T47D (cell line): ENCODE data around the gene CPSF4L.
"Not testable (repeated sequence)": the region's sequence is repeated elsewhere in the genome, so short reads cannot be mapped to it uniquely, and the experiment has no call there.

Source experiments
- DNase-seq, 2 experiments: peaks; one replicate each; pipeline versions ENCODE4 v3.0.0 to v3.0.0-alpha.2; 2011 to 2012; ENCODE audit warnings: low read depth in 1 of 2, low spot score in 1 of 2
- JUND ChIP-seq: IDR thresholded peaks from 2 replicates; pipeline ENCODE4 v1.6.1; 2012; ENCODE audit warnings: low read depth
- in situ Hi-C: cut with HindIII; loops from 2 replicates; pipeline ENCODE4 v1.10.0; 2016; ENCODE audit warnings: low sequenced_read_pairs, low pct_unique_long_range_greater_than_20kb

Gene CPSF4L, protein sequence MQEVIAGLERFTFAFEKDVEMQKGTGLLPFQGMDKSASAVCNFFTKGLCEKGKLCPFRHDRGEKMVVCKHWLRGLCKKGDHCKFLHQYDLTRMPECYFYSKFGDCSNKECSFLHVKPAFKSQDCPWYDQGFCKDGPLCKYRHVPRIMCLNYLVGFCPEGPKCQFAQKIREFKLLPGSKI

DNA sequence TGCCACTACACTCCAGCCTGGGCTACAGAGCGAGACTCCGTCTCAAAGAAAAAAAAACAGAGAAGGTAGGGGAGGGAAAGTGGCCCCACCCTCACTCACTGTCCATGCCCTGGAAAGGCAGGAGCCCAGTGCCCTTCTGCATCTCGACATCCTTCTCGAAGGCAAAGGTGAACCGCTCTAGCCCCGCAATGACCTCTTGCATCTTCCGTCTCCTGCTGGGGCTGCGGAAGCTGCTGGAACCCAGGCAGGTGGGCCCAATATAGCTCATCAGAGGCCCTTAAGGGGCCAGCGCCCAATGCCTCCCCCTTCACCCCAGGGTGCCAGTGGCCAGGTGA is at the start of gene CPSF4L:
CPSF4L (minus strand) TSS at position 264 of the 335 bp plus-strand sequence; CDS start at position 202, 62 bp downstream.
- in situ Hi-C loops, result no loop called here
- no peak for TF ChIP-seq JUND

DNA sequence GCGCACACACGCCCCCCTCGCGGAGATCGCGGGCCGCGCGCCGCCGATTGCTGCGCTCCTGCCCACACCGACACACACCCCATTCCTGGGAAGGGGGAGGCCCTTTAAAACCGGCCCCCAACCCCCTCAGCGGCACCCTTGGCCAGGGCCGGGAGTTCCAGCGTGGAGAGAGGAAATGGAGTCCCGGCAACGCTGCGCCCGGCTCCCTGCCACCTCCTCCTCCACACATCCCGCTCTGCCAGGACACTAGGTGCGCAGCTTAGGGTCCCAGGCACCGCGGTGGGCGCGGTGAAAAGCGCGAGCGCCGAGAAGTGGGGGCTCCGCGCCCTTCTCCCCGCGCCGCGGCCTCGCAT is 49.7 kb upstream of the CPSF4L start:
- TF ChIP-seq JUND, result no peak
- in situ Hi-C loops, result no loop called here
- DNase-seq, result no peak

More for the DNA sequence above, at the start of gene CPSF4L:
- no peak for DNase-seq

- DNase-seq, result no peak
- in situ Hi-C loops, result no loop called here
- no peak for TF ChIP-seq JUND
Observed at GRCh38 chr17:73309727-73310596, 48.3 kb upstream of the CPSF4L start.

GRCh38 chr17:73308959-73309358 is 47.3 kb upstream of the CPSF4L start:
- DNase-seq, in situ Hi-C loops: not testable (repeated sequence)

DNA sequence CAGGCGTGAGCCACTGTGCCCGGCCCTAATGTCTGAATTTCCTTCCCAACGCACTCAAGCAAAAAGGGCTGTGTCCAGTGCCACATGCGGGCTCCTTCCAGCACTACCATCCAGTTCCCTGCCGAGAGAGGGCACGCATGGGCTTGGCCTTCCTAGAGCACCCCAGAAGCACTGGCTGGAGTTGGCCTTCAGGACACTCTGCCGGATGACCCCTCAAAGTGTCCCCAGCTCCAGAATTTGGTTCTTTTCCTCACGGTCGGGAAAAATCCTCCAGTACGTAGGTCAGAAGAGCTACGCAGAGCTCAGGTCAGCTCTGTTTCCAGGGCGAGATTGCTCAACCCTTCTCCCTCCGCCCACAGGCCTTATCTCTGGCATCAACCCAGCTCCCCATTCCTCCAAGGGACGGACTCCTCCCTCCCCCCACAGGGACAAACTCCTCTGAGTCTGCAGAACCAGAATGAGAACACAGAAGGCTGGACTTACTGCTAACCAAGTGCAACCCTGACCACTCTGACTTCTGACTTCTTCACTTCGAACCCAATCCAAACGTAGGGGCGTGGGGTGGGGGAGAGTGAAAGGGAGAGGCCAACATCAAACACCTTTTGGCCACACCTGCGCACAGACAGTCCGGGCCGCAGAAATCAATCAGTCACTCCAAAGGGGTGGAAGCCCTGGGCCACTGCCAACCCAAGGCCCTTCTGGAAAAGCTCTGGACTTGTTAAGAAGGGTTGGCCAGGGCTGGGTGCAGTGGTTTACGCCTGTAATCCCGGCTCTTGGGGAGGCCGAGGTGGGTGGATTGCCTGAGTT is 46.5 kb upstream of the CPSF4L start:
- in situ Hi-C loops, result no loop called here
- TF ChIP-seq JUND, result peak; percentile 87
- peak; percentile 66 to 100 for DNase-seq

DNA sequence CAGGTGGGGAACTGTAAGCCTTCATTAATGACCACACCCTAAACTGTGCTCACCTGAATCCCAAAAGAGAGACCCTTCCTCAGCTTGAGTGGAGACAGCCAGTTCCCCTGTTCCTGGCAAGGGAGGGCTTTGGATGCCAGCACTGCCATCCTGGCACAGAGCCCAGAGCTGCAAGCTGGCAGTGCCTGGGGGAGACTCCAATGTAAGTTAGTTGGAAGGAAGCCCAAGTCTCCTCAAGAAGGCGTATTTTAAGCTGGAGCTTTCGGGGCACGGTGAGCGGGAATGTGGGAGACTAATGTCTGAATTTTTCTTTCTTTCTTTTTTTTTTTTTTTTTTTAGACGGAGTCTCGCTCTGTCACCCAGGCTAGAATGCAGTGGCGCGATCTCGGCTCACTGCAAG is 45.5 kb upstream of the CPSF4L start:
- DNase-seq, result peak in 1 of 2 experiments; percentile 84
- in situ Hi-C loops, result no loop called here
- no peak for TF ChIP-seq JUND

GRCh38 chr17:73305845-73306836 is 44.5 kb upstream of the CPSF4L start:
- no peak for TF ChIP-seq JUND
- in situ Hi-C loops, result no loop called here
- DNase-seq, result peak in 1 of 2 experiments; percentile 63

DNA sequence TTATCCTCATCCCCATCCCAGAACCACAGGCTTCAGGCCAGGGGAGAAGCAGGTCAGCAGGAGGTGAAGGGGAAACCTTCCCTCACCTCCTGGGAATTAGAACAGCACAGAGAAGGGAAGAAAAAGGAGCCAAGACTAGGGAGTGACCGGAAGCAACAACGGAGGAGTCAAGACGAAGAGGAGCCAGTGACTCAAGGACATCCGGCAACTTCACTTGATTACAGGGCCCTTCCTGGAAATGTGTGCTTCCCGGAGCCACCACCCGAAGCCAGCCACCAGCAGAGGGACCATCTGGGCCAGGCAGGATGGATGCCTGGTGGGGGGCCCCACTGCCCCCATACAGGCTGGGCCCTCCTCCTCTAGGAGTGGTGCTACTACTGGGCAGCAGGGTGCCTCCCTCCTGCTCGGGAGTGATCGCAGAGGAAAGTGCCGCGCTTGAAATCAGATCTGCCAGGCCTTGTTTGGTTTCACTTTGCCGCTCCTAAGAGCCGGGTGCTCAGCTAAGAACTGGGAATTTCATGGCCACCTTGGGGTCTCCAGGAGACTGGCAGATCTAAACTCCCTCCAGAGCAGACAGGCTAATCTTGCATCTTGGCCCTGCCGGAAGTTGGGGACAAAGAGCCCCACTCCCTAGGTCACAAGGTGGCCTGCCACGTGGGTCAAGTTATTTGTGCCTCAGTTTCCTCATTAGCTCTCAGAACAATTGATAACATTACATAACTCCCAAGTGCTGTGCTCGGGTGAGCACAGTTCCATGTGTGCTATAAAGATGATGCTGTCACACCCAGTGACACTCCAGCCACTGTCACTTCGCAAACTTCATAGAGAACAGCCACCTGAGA is 43.5 kb upstream of the CPSF4L start:
- peak in 1 of 2 experiments; percentile 68 for DNase-seq
- in situ Hi-C loops, result no loop called here
- no peak for TF ChIP-seq JUND

DNA sequence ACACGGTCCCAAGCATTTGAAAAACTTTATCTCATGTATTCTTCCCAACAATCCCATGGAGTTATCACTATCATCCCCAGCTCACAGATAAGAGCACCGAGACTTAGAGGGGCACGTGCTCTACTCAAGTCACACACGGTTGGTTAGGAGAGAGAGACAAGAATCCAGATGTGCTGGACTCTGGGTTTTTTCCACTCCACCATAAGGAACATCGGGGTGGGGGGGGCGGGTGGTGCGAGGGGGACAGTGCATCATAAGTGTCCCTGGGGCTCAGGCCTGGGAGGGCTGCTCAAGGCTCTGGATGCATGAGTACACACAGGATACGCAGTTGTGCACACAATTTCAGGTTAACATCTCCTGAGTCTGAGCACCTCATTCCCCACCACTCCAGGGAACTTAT is 42.8 kb upstream of the CPSF4L start:
- in situ Hi-C loops, result no loop called here
- TF ChIP-seq JUND, result no peak
- no peak for DNase-seq

DNA sequence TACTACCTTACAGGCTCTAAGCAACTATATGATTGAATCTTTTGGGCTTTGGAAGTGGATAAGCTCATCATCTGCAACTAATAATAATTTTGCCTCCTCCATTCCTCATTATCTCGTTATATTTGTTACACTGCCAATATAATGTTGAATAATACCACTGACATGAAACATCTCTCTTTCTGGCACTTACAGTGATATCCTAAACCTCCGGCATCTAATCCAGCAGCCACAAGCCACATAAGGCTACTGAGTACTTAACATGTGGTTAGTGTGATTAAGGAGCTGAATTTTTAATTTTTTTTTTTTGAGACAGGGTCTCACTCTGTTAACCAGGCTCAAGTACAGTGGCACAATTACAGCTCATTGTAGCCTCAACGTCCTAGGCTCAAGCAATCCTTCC is 40.5 kb upstream of the CPSF4L start:
- no peak for TF ChIP-seq JUND
- in situ Hi-C loops, result no loop called here
- no peak for DNase-seq

- no peak for DNase-seq
- no peak for TF ChIP-seq JUND
- in situ Hi-C loops, result no loop called here
Observed at GRCh38 chr17:73301369-73301768, 39.7 kb upstream of the CPSF4L start.
